Endothelial cell of umbilical vein (primary cell): ENCODE measurements around the gene COL4A1. TPM values are rescaled to one million over a fixed set of nuclear protein-coding genes. Genes with fewer than 3 reads are reported as not detected.

ENCODE experiments used
- BruUV-seq: library from RNA; stranded (reverse); fragments of 400-500 nt; replicated peaks from 2 replicates; lab custom pipeline; 2021; lab: Mats Ljungman, UMichigan
- CTCF ChIA-PET: fragments of 300-600, 350-600 bp; sonication (Branson Sonifier 250); formaldehyde crosslinking; loops from one replicate; lab custom pipeline; 2021; ENCODE audit warnings: antibody characterized with exemption, inconsistent platforms; lab: Charles Lee
- POLR2A ChIA-PET: fragments of 300-600, 350-600 bp; sonication (Branson Sonifier 250); formaldehyde crosslinking; loops from one replicate; lab custom pipeline; 2021; ENCODE audit warnings: antibody characterized with exemption, inconsistent platforms; lab: Charles Lee
- DNase-seq: peaks from one replicate; pipeline ENCODE4 v3.0.0-alpha.2; 2011; ENCODE audit warnings: low read depth, low spot score
- FAIRE-seq: peaks from 2 replicates; lab custom pipeline; 2011; peaks lifted over from hg19 to GRCh38; lab: Jason Lieb, UNC
- H2AFZ ChIP-seq: 2 replicates; pipeline ENCODE4 v1.6.0; 2012; ENCODE audit warnings: low read depth, low read length, control low read depth, inconsistent platforms
- H3K27ac ChIP-seq: 2 replicates; pipeline ENCODE4 v1.5.1; 2011; ENCODE audit warnings: low read depth, mild to moderate bottlenecking, control low read depth, low read length, moderate library complexity; ENCODE audit not compliant: insufficient read depth
- H3K27me3 ChIP-seq, 2 experiments: 2 replicates each; pipeline versions ENCODE4 v1.6.0 to v1.6.1; 2011; ENCODE audit warnings: low read length in 2 of 2, mixed read lengths in 1 of 2; ENCODE audit not compliant: control insufficient read depth in 2 of 2, insufficient read depth in 2 of 2
- H3K36me3 ChIP-seq, 2 experiments: 2 replicates in 1 of 2; 3 replicates in 1 of 2; pipeline ENCODE4 v1.5.1; 2011; ENCODE audit warnings: low read length in 2 of 2, mild to moderate bottlenecking in 1 of 2, moderate library complexity in 1 of 2; ENCODE audit not compliant: control insufficient read depth in 2 of 2, insufficient read depth in 2 of 2; ENCODE audit errors: extremely low read depth in 1 of 2
- H3K4me1 ChIP-seq: 3 replicates; pipeline ENCODE4 v1.5.1; 2011; ENCODE audit warnings: mild to moderate bottlenecking, low read length; ENCODE audit not compliant: control insufficient read depth, insufficient read depth; ENCODE audit errors: extremely low read depth
- H3K4me2 ChIP-seq: 2 replicates; pipeline ENCODE4 v1.6.1; 2011; ENCODE audit warnings: low read length, control low read depth, mixed read lengths; ENCODE audit not compliant: insufficient read depth
- H3K4me3 ChIP-seq, 3 experiments: fragments of 200-600 bp in 1 of 3; sonication (generic), shearing (Covaris generic) in 1 of 3; replicated peaks in 1 of 3; 2 replicates each; pipeline ENCODE4 v1.5.1; 2011 to 2016; ENCODE audit warnings: control low read depth in 3 of 3, low read length in 3 of 3, mild to moderate bottlenecking in 2 of 3, inconsistent platforms in 1 of 3, low read depth in 1 of 3, moderate library complexity in 1 of 3; ENCODE audit not compliant: insufficient read depth in 1 of 3
- H3K79me2 ChIP-seq: 2 replicates; pipeline ENCODE4 v1.6.0; 2012; ENCODE audit warnings: low read length, inconsistent platforms; ENCODE audit not compliant: control insufficient read depth, insufficient read depth
- H3K9ac ChIP-seq: replicated peaks from 2 replicates; pipeline ENCODE3; 2011; ENCODE audit warnings: low read length, control low read depth; ENCODE audit not compliant: insufficient read depth; ENCODE audit errors: extremely low read depth
- H3K9me1 ChIP-seq: replicated peaks from 3 replicates; pipeline ENCODE4 v1.6.0; 2011; ENCODE audit warnings: mild to moderate bottlenecking, low read length; ENCODE audit not compliant: control insufficient read depth, insufficient read depth; ENCODE audit errors: extremely low read depth
- H3K9me3 ChIP-seq: replicated peaks from 2 replicates; pipeline ENCODE4 v1.5.1; 2012; ENCODE audit warnings: low read length, inconsistent platforms; ENCODE audit not compliant: control insufficient read depth, insufficient read depth
- H4K20me1 ChIP-seq: replicated peaks from 2 replicates; pipeline ENCODE3; 2011; ENCODE audit warnings: mild to moderate bottlenecking, low read length; ENCODE audit not compliant: control insufficient read depth, insufficient read depth; ENCODE audit errors: extremely low read depth
- CTCF ChIP-seq, 2 donors: IDR thresholded peaks; 1 replicate in 1 of 2; 2 replicates in 1 of 2; pipeline ENCODE4 v1.5.1; 2011; ENCODE audit warnings: low read length in 2 of 2, mild to moderate bottlenecking in 2 of 2, moderate library complexity in 2 of 2, control low read depth in 1 of 2, inconsistent platforms in 1 of 2, low read depth in 1 of 2; ENCODE audit not compliant: insufficient read depth in 1 of 2; ENCODE audit errors: extremely low read depth in 1 of 2
- EZH2 ChIP-seq: IDR thresholded peaks from 2 replicates; pipeline ENCODE4 v1.6.1; 2012; ENCODE audit warnings: borderline replicate concordance, low read depth, mild to moderate bottlenecking, moderate library complexity, low read length, inconsistent platforms; ENCODE audit not compliant: severe bottlenecking
- FOS ChIP-seq: IDR thresholded peaks from 2 replicates; pipeline ENCODE4 v1.6.1; 2011; ENCODE audit warnings: mild to moderate bottlenecking, low read length, moderate library complexity, borderline replicate concordance; ENCODE audit not compliant: insufficient read depth
- GATA2 ChIP-seq: IDR thresholded peaks from 2 replicates; pipeline ENCODE4 v1.7.0; 2011; ENCODE audit warnings: low read depth, mild to moderate bottlenecking, moderate library complexity, mixed read lengths, low read length; ENCODE audit not compliant: insufficient read length, insufficient read depth
- MYC ChIP-seq: IDR thresholded peaks from one replicate; pipeline ENCODE4 v1.6.1; 2011; ENCODE audit warnings: mild to moderate bottlenecking, low read depth, low read length
- dilution Hi-C: fragments of 300-500 bp; cut with MboI; formaldehyde crosslinking; loops from one replicate; pipeline ENCODE4 v1.15.0; 2019; ENCODE audit warnings: low sequenced_read_pairs; ENCODE audit not compliant: extremely low pct_ligation_motif_present
- intact Hi-C: fragments of 100-400 bp; cut with micrococcal nuclease; formaldehyde crosslinking; loops from one replicate; pipeline ENCODE4 v1.10.0; 2022
- polyA plus RNA-seq, 4 experiments: library from polyadenylated mRNA; depleted of rRNA in 3 of 4; stranded (reverse) in 3 of 4; unstranded in 1 of 4; fragments of >200 nt; gene quantifications; 2 replicates each; pipeline versions ENCODE4 v1.2.1 to v1.2.3, GENCODE V29; 2011 to 2012; ENCODE audit warnings: missing spikeins in 1 of 4
- total RNA-seq: library from RNA; stranded (reverse); gene quantifications from 2 replicates; pipeline ENCODE4 v1.2.3, GENCODE V29; 2021
- TF ChIP-seq, protein P1 (sequence below): IDR thresholded peaks from 2 replicates; pipeline ENCODE4 v1.6.1; 2011; ENCODE audit not compliant: insufficient read depth, insufficient read length

COL4A1 gene
- total and polyA plus RNA-seq, 2 donors (not counting 3 experiments of a cell fraction or from before 2014, with no cell fraction given): 384 to 1,119 TPM

DNA sequence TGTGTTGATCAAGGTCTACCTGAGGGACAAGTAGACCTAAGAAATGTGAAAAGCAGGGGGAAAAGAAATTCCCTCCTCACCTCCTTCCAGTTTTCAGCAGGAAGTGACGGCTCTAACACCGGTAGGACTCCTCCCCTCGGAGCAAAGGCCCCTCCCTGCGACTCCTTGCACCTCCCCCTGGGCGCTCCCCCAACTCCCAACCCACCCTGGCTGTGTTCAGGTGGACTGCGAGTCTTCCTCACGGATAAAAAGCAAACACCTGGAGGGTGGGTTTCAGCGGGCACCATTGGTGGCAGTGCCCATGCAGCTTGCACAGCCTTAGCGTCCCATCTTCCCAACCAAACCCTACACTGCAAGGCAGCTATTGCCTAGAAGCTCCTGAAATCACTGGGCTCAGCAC is 124.5 kb downstream of the COL4A1 start:
- no peak for DNase-seq
- no TSS peak for BruUV-seq
- ChIA-PET CTCF (no interaction called here), POLR2A (no interaction called here)
- H3K36me3 ChIP-seq: peaks cover 45 to 54% of the 10 kb centered on the region in 2 experiments
- H3K4me1 ChIP-seq: no peaks in the 10 kb centered on the region
- no peak overlapping the region for H2AFZ ChIP-seq
- H3K79me2 ChIP-seq: no peaks in the 10 kb centered on the region
- no peaks in the 10 kb centered on the region for H3K9me3 ChIP-seq
- no peak for FAIRE-seq
- no peaks in the 10 kb centered on the region for H4K20me1 ChIP-seq
- H3K9ac ChIP-seq: no peak overlapping the region
- H3K27me3 ChIP-seq: no peaks in the 10 kb centered on the region
- H3K9me1 ChIP-seq: no peaks in the 10 kb centered on the region
- no peak for TF ChIP-seq GATA2
- TF ChIP-seq CTCF (IDR thresholded peaks at IDR 0.05; ENCODE audit: extremely low read depth in 1 of 2, insufficient read depth in 1 of 2, low read depth in 1 of 2, low read length in 2 of 2): no peak
- TF ChIP-seq, protein P1, sequence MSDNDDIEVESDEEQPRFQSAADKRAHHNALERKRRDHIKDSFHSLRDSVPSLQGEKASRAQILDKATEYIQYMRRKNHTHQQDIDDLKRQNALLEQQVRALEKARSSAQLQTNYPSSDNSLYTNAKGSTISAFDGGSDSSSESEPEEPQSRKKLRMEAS: no peak
- TF ChIP-seq MYC: no peak
- no peak for TF ChIP-seq EZH2
- TF ChIP-seq FOS: no peak
- H3K27ac ChIP-seq: no peak overlapping the region
- dilution Hi-C loops (no loop called here), intact Hi-C loops (no loop called here)
- H3K4me3 ChIP-seq: no peak overlapping the region
- no peak overlapping the region for H3K4me2 ChIP-seq
